Gastrocnemius medialis (tissue), 4 donors: ENCODE data around the gene HNF1A. TPM values are rescaled to one million over a fixed set of nuclear protein-coding genes. Genes with fewer than 3 reads are reported as not detected.

Source experiments
- ATAC-seq, 2 donors: fragments of 150-250 bp; one replicate each; pipeline ENCODE4 v1.9.1; 2016
- DNase-seq, 2 donors: peaks; one replicate each; pipeline ENCODE4 v3.0.0-alpha.2; 2019
- H3K27ac ChIP-seq, 4 donors: fragments of 200-600 bp; sonication (generic); 1 replicate in 1 of 4; 2 replicates in 3 of 4; pipeline ENCODE4 v1.5.1; 2016 to 2018; ENCODE audit warnings: mild to moderate bottlenecking in 2 of 4, moderate library complexity in 1 of 4
- H3K27me3 ChIP-seq, 3 donors: fragments of 200-600 bp; sonication (generic) in 2 of 3; 1 replicate in 1 of 3; 2 replicates in 2 of 3; pipeline versions ENCODE4 v1.5.1 to v1.6.0; 2016 to 2019; ENCODE audit warnings: mild to moderate bottlenecking in 1 of 3, moderate library complexity in 1 of 3
- H3K36me3 ChIP-seq, 2 donors: fragments of 200-600 bp; sonication (generic) in 1 of 2; one replicate each; pipeline ENCODE4 v1.5.1; 2017 to 2018
- H3K4me1 ChIP-seq, 2 donors: fragments of 200-600 bp; sonication (generic) in 1 of 2; one replicate each; pipeline ENCODE4 v1.5.1; 2016 to 2017; ENCODE audit warnings: mild to moderate bottlenecking in 2 of 2
- H3K4me3 ChIP-seq, 4 donors: fragments of 200-600 bp; sonication (generic) in 3 of 4; 1 replicate in 1 of 4; 2 replicates in 3 of 4; pipeline ENCODE4 v1.5.1; 2016 to 2019; ENCODE audit warnings: mild to moderate bottlenecking in 2 of 4
- H3K9me3 ChIP-seq, 3 donors: fragments of 200-600 bp; sonication (generic) in 2 of 3; 1 replicate in 1 of 3; 2 replicates in 2 of 3; pipeline ENCODE4 v1.5.1; 2016 to 2019
- POLR2A ChIP-seq, 2 donors: fragments of 450-650 bp; IDR thresholded peaks; one replicate each; pipeline ENCODE4 v1.6.1; 2017; ENCODE audit warnings: antibody characterized with exemption in 2 of 2, mild to moderate bottlenecking in 2 of 2, moderate library complexity in 2 of 2
- in situ Hi-C, 4 donors: fragments of 200-750 bp; cut with MboI; loops; one replicate each; pipeline versions ENCODE4 v1.15.0 to v1.8.0; 2017; ENCODE audit warnings: low sequenced_read_pairs in 4 of 4
- intact Hi-C: fragments of 100-400 bp; cut with DNase I; formaldehyde crosslinking; loops from one replicate; pipeline ENCODE4 v1.15.1; 2023; ENCODE audit warnings: low total_unique reads
- total RNA-seq, 4 donors: library from RNA; depleted of rRNA; stranded (reverse); fragments of >200 nt; gene quantifications; one replicate each; pipeline versions ENCODE4 v1.1.0 to v1.2.3, GENCODE V29; 2016
- TF ChIP-seq, protein P1 (sequence below), 5 experiments: fragments of 450-650 bp in 3 of 5; fragments of 200-600 bp in 2 of 5; sonication (generic) in 2 of 5; IDR thresholded peaks in 4 of 5; conservative IDR thresholded peaks in 1 of 5; 1 replicate in 4 of 5; 2 replicates in 1 of 5; pipeline ENCODE4 v1.5.1; 2016 to 2019; ENCODE audit warnings: antibody characterized with exemption in 5 of 5, mild to moderate bottlenecking in 3 of 5, moderate library complexity in 3 of 5

HNF1A gene
- total RNA-seq, 4 donors from 2014 or later, result 0.07 to 0.10 TPM; not detected in 2

DNA sequence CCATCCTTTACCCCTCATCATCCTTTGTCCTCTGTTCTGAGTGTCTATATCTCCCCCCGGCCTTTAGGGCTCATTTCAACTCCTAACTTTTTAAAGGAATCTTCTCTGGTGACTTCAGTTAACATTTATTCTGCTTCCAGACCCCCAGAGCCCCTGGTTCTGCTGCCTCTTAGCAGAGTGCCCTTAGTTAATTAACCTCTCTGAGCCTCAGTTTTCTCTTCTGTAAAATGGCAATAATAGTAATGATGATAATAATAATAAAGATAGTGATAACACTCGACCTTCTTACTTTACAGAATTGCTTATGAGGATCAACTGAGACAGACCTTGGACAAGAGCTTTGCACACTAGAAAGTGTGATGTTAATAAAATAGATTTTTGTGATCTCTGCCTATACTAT is 44.4 kb downstream of the HNF1A start:
- ATAC-seq (no peak), DNase-seq (no peak)
- H3K27ac ChIP-seq, result no peak overlapping the region
- in situ Hi-C loops (no loop called here), intact Hi-C loops (no loop called here)
- no peak overlapping the region for H3K4me3 ChIP-seq
- TF ChIP-seq, protein P1, sequence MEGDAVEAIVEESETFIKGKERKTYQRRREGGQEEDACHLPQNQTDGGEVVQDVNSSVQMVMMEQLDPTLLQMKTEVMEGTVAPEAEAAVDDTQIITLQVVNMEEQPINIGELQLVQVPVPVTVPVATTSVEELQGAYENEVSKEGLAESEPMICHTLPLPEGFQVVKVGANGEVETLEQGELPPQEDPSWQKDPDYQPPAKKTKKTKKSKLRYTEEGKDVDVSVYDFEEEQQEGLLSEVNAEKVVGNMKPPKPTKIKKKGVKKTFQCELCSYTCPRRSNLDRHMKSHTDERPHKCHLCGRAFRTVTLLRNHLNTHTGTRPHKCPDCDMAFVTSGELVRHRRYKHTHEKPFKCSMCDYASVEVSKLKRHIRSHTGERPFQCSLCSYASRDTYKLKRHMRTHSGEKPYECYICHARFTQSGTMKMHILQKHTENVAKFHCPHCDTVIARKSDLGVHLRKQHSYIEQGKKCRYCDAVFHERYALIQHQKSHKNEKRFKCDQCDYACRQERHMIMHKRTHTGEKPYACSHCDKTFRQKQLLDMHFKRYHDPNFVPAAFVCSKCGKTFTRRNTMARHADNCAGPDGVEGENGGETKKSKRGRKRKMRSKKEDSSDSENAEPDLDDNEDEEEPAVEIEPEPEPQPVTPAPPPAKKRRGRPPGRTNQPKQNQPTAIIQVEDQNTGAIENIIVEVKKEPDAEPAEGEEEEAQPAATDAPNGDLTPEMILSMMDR (IDR thresholded peaks at IDR 0.05 in 4 of 5, conservative IDR thresholded peaks at IDR 0.05 in 1 of 5), result no peak
- no peak for TF ChIP-seq POLR2A (IDR thresholded peaks at IDR 0.05)
- H3K36me3 ChIP-seq, result no peaks in the 10 kb centered on the region
- H3K9me3 ChIP-seq, result no peaks in the 10 kb centered on the region
- H3K27me3 ChIP-seq, result no peaks in the 10 kb centered on the region
- H3K4me1 ChIP-seq, result no peaks in the 10 kb centered on the region

DNA sequence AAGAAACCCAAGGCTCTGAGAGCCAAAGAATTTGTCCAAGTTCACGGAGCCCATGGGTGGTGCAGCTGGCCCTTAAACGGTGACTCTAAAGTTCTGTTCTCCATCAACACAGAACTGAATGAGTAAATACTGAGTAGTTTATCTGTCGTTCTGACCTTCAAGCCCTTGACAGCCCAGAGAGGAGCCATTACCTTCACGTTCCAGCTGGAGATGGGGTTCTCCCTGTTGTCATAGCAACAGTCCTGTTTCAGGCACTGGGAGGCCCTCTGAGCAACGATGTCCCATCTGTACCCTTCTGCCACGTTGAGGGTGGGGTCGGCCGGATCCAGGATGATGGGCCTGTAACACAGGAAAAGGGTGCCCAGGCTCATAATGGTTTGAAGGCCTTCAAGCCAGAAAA is 45.5 kb downstream of the HNF1A start:
- Histone ChIP-seq H3K4me1 (no peaks in the 10 kb centered on the region), H3K36me3 (no peaks in the 10 kb centered on the region), H3K27me3 (no peaks in the 10 kb centered on the region), H3K9me3 (no peaks in the 10 kb centered on the region), H3K27ac (no peak overlapping the region), H3K4me3 (no peak overlapping the region)
- in situ Hi-C loops (no loop called here), intact Hi-C loops (no loop called here)
- DNase-seq (no peak), ATAC-seq (no peak)
- TF ChIP-seq POLR2A (IDR thresholded peaks at IDR 0.05), result no peak
- TF ChIP-seq, protein P1 (IDR thresholded peaks at IDR 0.05 in 4 of 5, conservative IDR thresholded peaks at IDR 0.05 in 1 of 5), result no peak

DNA sequence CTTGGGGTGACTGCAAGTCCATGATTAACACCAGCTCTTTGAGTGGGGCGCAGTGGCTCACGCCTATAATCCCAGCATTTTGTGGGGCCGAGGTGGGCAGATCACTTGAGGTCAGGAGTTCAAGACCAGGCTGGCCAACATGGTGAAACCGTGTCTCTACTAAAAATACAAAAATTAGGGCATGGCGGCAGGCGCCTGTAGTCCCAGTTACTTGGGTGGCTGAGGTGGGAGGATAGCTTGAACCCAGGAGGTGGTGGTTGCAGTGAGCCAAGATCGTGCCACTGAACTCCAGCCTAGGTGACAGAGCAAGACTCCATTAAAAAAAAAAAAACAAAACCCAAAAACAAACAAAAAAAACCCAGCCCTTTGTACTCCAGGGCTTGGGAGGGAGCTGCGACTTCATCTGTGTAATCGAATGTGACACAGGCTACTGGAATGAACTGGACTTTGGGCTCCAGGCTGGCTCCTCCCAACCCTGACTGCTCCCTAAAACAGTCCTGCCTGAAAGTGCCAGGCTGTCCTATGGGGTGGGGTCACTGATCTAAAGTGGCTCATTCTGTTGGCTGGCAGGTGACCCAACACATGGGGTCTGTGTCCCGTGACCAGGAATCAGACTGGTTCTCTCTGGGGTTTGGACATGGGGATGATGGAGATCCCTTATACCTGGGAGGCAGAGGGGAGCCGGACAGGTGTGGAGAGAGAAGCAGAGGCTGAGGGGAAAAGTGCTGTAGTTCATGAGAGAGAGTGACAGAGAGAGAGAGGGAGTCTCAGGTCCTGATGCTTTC is 47.3 kb downstream of the HNF1A start:
- Histone ChIP-seq H3K4me1 (no peaks in the 10 kb centered on the region), H3K9me3 (no peaks in the 10 kb centered on the region), H3K36me3 (no peaks in the 10 kb centered on the region), H3K27ac (no peak overlapping the region), H3K4me3 (no peak overlapping the region), H3K27me3 (no peaks in the 10 kb centered on the region)
- ATAC-seq (no peak), DNase-seq (no peak)
- in situ Hi-C loops (no loop called here), intact Hi-C loops (no loop called here)
- TF ChIP-seq, protein P1 (IDR thresholded peaks at IDR 0.05 in 4 of 5, conservative IDR thresholded peaks at IDR 0.05 in 1 of 5), result no peak
- no peak for TF ChIP-seq POLR2A (IDR thresholded peaks at IDR 0.05)

DNA sequence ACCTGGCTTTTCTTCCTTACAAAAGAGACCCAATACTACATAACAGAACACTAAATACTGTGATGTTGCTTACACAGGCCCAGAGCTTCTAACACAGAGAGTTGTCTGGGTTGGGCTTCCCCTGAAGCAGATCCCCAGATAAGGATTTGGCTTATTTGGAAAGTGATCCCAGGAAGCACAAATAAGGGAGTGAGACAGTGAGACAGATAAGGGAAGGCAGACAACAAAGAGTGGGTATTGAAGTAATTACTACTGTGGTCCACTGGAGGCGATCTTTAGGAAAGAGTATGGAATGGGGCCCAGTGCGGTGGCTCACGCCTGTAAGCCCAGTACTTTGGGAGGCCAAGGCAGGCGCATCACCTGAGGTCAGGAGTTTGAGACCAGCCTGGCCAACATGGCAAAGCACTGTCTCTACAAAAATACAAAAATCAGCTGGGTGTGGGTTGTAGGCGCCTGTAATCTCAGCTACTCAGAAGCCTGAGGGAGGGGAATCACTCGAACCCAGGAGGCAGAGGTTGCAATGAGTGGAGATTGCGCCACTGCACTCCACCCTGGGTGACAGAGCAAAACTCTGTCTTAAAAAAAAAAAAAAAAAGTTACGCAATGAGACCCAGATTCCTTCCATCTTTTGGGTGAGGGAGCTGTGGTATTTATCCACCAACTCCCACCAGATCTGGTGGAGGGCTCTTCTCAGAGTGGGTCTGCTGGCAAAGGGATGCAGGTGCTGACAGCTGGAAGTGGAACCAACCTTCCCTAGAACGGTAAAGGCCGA is 48.1 kb downstream of the HNF1A start:
- intact Hi-C loops (no loop called here), in situ Hi-C loops (no loop called here)
- DNase-seq, result no peak
- H3K27ac ChIP-seq, result no peak overlapping the region
- no peaks in the 10 kb centered on the region for H3K36me3 ChIP-seq
- H3K27me3 ChIP-seq, result no peaks in the 10 kb centered on the region
- no peak for ATAC-seq
- H3K9me3 ChIP-seq, result no peaks in the 10 kb centered on the region
- no peaks in the 10 kb centered on the region for H3K4me1 ChIP-seq
- no peak overlapping the region for H3K4me3 ChIP-seq
- TF ChIP-seq, protein P1 (IDR thresholded peaks at IDR 0.05 in 4 of 5, conservative IDR thresholded peaks at IDR 0.05 in 1 of 5), result no peak
- no peak for TF ChIP-seq POLR2A (IDR thresholded peaks at IDR 0.05)
